SK-MEL-5 (cell line): ENCODE data around the gene SCPEP1. TPM values are rescaled to one million over a fixed set of nuclear protein-coding genes. Genes with fewer than 3 reads are reported as not detected.
"Not testable (repeated sequence)": the region's sequence is repeated elsewhere in the genome, so short reads cannot be mapped to it uniquely, and the experiment has no call there.

Source experiments
- DNase-seq: peaks from one replicate; pipeline ENCODE4 v3.0.0-alpha.2; 2016; ENCODE audit warnings: low read depth, low spot score
- in situ Hi-C: cut with HindIII; loops from 2 replicates; pipeline ENCODE4 v1.10.0; 2016; ENCODE audit warnings: low sequenced_read_pairs, high pct_unique_total_duplicates, low pct_unique_long_range_greater_than_20kb
- polyA plus RNA-seq, 2 experiments: library from polyadenylated mRNA; depleted of rRNA; stranded (reverse); fragments of >200 nt; gene quantifications; 2 replicates each; pipeline ENCODE4 v1.2.3, GENCODE V29; 2015
- total RNA-seq: library from RNA; depleted of rRNA; stranded (reverse); fragments of >200 nt; shearing (Covaris generic); gene quantifications from 2 replicates; pipeline ENCODE4 v1.2.3, GENCODE V29; 2014; rRNA removed

The SCPEP1 gene
- total RNA-seq: 124 and 141 TPM in 2 replicates
- 112 and 116 TPM in 2 replicates for polyA plus RNA-seq (2015; cell fraction: cytosol; rRNA removed)
- 113 and 121 TPM in 2 replicates for polyA plus RNA-seq (2015; cell fraction: nucleus; rRNA removed)

DNA sequence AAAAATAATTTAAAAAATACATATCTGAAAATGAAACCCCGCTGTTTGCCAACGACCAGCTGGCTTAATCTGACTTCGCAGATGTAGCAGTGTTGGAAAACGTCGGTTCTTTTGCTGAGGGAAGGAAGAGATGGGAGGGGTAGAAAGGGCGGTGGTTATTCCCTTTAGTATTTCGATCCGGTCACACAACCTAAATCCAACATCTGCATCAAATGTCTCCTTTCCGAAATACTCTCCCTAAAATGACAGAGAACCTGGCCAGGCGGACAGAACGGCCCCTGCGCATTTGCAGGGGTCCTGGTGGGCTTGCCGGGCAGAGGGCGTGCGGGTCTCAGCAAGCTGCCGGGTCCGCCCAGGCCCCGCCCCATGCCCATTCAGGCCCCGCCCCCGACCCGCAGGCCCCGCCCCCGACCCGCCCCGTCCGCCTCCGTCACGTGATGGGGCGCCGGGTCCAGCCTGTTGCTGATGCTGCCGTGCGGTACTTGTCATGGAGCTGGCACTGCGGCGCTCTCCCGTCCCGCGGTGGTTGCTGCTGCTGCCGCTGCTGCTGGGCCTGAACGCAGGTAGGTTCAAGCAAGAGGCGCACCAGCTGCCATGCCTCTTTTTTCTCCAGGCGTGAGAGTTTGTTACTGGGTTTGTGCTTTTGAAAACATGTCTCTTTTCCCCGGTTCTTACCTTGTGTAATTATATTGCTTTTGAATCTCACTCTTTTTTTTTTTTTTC is at the start of gene SCPEP1:
Gene SCPEP1 (plus strand): TSS at position 459 of the 723 bp plus-strand sequence. CDS start 29 bp downstream, at position 488.
- peak; percentile 80 for DNase-seq
- in situ Hi-C loops: no loop called here

DNA sequence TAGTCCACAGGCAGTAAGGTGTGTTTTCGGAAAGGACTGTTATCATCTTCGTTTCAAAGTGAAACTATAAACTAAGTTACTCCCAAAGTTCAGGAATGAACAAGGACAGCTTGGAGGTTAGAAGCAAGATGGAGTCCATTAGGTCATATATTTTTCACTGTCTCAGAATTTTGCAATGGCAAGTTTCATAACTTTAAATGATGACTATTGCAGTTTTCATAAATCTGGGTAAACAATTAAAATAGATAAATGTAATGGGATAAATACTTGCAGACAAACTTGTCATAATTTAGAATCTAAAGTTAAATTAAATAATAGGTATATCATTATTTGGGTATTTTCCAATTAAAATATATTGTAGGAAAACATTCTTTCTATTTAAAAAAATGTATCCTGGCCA is 49.3 kb upstream of the SCPEP1 start:
- DNase-seq: no peak
- in situ Hi-C loops: no loop called here

DNA sequence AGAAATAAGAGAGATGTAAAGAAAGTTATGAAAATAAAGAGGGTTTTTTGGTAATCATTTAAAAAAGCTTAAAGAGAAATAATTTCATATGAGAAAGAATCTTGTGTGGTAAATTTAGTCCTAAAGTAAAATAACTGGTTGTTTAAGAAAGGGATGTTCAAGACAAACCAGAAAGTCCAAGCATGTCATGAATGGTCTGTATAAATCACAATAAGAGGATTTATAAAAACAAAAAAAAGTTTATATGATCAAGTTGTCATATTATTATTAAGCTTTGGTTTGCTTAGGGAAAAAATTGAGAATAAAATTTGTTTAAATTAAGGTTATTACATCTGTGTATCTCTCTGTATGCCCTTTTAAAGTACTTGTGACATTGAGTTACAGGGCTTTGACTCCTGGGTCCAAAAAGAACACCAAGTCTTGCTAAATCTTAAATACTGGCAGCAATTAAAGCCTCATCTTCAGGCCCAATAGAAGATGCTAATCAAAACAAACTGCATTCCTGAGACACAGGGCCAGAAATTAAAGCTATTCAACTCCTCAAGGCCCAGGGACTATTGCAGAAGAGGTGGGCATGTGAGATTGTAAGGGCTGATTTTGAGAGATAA is 48.5 kb upstream of the SCPEP1 start:
- in situ Hi-C loops: no loop called here
- DNase-seq: no peak

GRCh38 chr17:56930739-56931337 is 47.1 kb upstream of the SCPEP1 start:
- in situ Hi-C loops: no loop called here
- no peak for DNase-seq

- in situ Hi-C loops: no loop called here
- DNase-seq: no peak
These were observed 44.7 kb upstream of the SCPEP1 start for GRCh38 chr17:56933151-56933745.

DNA sequence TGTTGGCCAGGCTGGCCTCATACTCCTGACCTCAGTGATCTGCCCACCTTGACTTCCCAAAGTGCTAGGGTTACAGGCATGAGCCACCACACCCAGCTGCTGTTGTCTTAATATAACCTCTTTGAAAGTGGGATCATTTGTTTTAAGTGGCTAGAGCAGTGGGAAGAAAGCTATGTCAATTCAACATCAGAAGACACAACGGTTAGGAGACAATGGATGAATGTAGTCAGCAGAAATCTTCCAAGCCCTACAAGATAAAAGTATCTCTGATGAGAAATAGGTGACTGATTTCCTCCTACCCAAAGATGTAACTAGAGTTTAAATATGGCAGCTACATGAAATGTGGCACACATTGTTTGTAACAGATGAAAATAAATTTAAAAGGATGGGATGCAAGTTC is 44.1 kb upstream of the SCPEP1 start:
- in situ Hi-C loops: no loop called here
- DNase-seq: no peak

GRCh38 chr17:56934280-56934679 is 43.7 kb upstream of the SCPEP1 start:
- DNase-seq: no peak
- in situ Hi-C loops: no loop called here

- no peak for DNase-seq
- in situ Hi-C loops: no loop called here
These were observed 42.5 kb upstream of the SCPEP1 start for GRCh38 chr17:56935461-56935860.

DNA sequence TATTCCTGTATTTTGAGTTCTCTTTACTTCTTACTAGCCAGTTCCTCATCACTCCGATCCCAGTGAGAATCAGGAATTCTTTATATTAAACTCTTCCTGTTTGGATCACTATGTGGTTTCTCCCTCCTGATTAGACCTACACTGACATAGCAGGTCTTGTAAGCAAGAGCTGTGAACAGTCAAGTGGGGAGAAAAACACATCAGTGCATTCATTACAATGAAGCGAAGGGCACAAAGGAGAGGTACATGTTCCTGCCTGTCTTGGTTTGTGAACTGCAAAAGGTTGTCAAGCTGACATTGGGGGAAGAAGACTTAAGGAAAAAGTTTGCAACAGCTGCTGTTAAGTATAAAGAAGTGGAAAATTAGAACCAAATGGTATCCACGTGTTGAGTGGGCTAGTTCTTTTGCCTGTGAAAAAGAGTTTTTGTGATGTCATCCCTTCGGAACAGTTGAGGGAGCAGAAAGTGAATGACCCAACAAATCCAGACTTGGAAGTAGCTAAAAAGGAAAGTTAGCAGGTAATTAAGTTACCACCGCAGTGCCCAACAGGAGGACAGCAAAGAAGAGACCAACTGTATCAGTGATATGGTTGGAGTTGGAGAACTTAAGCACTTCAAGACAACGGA is 41.1 kb upstream of the SCPEP1 start:
- in situ Hi-C loops: no loop called here
- DNase-seq: no peak

- in situ Hi-C loops: no loop called here
- no peak for DNase-seq
These were observed 40.2 kb upstream of the SCPEP1 start for GRCh38 chr17:56937687-56938086.

DNA sequence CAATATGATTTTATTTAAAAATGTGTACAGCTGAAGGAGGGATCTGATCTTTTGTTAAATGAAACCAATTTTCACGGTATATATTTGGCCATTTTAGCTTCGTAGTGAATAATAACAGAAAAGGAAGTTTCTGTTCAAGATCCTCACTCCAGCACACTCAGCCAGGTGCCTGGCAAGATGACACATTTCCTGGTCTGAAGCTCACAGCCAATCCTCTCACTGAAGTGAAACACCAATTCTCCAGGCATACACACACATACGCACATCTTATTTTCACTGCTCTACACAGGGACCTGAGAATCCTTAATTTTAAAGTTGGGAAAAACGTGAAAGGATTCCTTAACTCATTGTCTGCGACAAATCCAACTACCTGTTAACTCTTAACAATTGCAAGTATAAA is 39.7 kb upstream of the SCPEP1 start:
- in situ Hi-C loops, DNase-seq: not testable (repeated sequence)

DNA sequence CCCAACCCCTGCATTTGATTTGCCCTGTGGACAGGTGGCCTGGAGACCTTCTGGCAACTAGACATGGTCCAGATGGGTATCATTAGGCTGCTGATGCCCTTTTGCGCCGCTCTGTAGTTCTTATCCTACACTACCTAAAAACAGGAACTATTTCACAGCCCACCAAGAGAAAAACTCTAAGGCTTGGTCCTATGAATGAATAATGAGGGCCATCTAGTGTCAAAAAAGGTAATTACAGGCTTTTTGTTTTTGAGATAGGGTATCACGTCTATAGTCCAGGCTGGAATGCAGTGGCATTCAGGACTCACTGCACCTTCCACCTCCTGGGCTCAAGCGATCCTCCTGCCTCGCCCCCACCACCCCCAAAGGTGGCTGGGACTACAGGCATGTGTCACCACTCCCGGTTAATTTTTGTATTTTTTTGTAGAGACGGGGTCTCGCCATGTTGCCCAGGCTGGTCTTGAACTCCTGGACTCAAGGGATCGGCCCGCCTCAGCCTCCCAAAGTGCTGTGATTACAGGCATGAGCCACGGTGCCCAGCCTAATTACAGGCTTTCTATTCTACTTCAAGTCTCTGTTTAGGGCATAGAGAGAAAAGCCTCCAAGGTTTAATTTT is 38.0 kb upstream of the SCPEP1 start:
- DNase-seq: peak; percentile 84
- in situ Hi-C loops: no loop called here

DNA sequence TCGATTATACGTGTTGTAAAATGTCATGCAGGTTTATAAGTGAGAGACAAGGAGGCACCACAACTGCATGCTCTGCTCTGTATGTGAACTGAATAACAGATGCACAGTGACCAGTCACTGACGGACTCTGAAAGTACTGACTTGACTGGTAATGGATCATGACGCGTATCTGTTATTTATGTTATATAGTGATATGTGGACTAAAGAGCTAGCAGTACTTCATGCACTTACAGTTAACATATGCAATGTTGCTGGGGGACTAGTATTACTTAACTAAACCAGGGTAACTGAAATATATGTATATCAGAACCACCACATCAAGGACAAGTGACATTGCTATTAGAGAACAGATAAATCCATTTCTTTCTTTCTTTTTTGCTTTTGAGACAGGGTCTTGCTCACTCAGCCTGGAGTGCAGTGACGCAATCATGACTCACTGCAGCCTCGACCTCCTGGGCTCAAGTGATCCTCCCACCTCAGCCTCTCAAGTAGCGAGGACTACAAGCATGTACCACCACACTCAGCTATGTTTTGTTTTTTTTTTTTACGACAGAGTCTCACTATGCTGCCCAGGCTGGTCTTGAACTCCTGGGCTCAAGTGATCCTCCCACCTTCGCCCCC is 34.3 kb upstream of the SCPEP1 start:
- in situ Hi-C loops: no loop called here
- DNase-seq: no peak

- in situ Hi-C loops: no loop called here
- DNase-seq: no peak
These were observed 31.9 kb upstream of the SCPEP1 start for GRCh38 chr17:56945938-56946505.

GRCh38 chr17:56947741-56948140 is 30.2 kb upstream of the SCPEP1 start:
- no peak for DNase-seq
- in situ Hi-C loops: no loop called here

GRCh38 chr17:56948491-56948890 is 29.4 kb upstream of the SCPEP1 start:
- in situ Hi-C loops: no loop called here
- DNase-seq: no peak

- in situ Hi-C loops: no loop called here
- DNase-seq: no peak
These were observed 28.3 kb upstream of the SCPEP1 start for GRCh38 chr17:56949595-56949994.
